ENCODE data around the gene PITRM1.

DNA sequence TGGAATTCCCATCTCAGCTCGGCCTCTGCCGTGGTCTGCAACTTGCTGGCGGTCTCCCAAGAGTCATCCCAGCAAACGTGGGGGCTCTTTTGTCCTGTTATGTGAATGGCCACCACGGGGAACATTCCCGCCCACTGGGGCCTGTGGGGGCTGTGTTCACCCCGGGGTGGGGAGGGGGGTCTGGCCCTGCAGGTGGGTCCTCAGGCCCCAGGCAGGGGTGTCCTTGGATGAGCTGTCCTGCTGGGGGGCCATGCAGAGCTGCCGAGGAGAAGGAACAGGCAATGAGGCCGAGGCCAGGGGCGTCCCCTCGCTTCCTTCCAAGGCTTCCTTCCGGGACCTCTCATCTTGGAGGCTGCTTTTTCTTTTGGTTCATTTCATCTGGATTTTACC lies 24.4 kb upstream of the PITRM1 start:
- TF ChIP-seq, protein P1, sequence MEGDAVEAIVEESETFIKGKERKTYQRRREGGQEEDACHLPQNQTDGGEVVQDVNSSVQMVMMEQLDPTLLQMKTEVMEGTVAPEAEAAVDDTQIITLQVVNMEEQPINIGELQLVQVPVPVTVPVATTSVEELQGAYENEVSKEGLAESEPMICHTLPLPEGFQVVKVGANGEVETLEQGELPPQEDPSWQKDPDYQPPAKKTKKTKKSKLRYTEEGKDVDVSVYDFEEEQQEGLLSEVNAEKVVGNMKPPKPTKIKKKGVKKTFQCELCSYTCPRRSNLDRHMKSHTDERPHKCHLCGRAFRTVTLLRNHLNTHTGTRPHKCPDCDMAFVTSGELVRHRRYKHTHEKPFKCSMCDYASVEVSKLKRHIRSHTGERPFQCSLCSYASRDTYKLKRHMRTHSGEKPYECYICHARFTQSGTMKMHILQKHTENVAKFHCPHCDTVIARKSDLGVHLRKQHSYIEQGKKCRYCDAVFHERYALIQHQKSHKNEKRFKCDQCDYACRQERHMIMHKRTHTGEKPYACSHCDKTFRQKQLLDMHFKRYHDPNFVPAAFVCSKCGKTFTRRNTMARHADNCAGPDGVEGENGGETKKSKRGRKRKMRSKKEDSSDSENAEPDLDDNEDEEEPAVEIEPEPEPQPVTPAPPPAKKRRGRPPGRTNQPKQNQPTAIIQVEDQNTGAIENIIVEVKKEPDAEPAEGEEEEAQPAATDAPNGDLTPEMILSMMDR (conservative IDR thresholded peaks at IDR 0.05; ENCODE audit: low read depth, low read length) = no peak
- TF ChIP-seq EZH2 (IDR thresholded peaks at IDR 0.05; ENCODE audit: borderline replicate concordance, low read depth, low read length, poor library complexity, severe bottlenecking) = no peak
